GM12864 (cell line): ENCODE data around the gene TIMM8A.
A peak's percentile ranks its signal among the peaks of the same experiment; 100 is the strongest.

Experiments used
- DNase-seq: peaks from one replicate; pipeline ENCODE4 v3.0.0-alpha.2; 2011; ENCODE audit warnings: low read depth
- H3K4me3 ChIP-seq: 2 replicates; pipeline ENCODE4 v1.5.1; 2011; ENCODE audit warnings: mild to moderate bottlenecking, low read depth, low read length, control low read depth
- CTCF ChIP-seq: IDR thresholded peaks from 2 replicates; pipeline ENCODE4 v1.5.1; 2011; ENCODE audit warnings: low read depth, mild to moderate bottlenecking, moderate library complexity, low read length, control low read depth, inconsistent platforms; ENCODE audit errors: missing control alignments

Gene TIMM8A

GRCh38 chrX:101390664-101391525 is 42.4 kb upstream of the TIMM8A start, which contains the start of gene RPL36A:
TSS of gene RPL36A (plus strand) at chrX:101391011. CDS start at chrX:101391044, 33 bp downstream.
- peak; percentile 80 for DNase-seq
- peak; percentile 79 for TF ChIP-seq CTCF
- H3K4me3 ChIP-seq: peak within 1 kb of the TSS; percentile 66

GRCh38 chrX:101388604-101389003 is 40.1 kb upstream of the TIMM8A start:
- no peak overlapping the region for H3K4me3 ChIP-seq
- no peak for TF ChIP-seq CTCF

GRCh38 chrX:101386542-101386885 is 38.0 kb upstream of the TIMM8A start:
- no peak for DNase-seq
- H3K4me3 ChIP-seq: peak overlapping the region; percentile 78
- no peak for TF ChIP-seq CTCF

More at GRCh38 chrX:101388604-101389003, 40.1 kb upstream of the TIMM8A start:
- no peak for DNase-seq

- H3K4me3 ChIP-seq: peak within 1 kb of the TSS; percentile 78
These were observed 37.4 kb upstream of the TIMM8A start, which contains the start of gene BTK for GRCh38 chrX:101385795-101386541. TSS of gene BTK (minus strand) at chrX:101386191. CDS start at chrX:101375284, 10,907 bp downstream.

GRCh38 chrX:101385026-101385684 is 36.6 kb upstream of the TIMM8A start:
- DNase-seq: no peak
- peak overlapping the region; percentile 78 for H3K4me3 ChIP-seq
- no peak for TF ChIP-seq CTCF

More at GRCh38 chrX:101385795-101386541, 37.4 kb upstream of the TIMM8A start, which contains the start of gene BTK:
- DNase-seq: peak; percentile 76
- no peak for TF ChIP-seq CTCF

GRCh38 chrX:101383679-101384205 is 35.2 kb upstream of the TIMM8A start:
- peak; percentile 76 for DNase-seq
- peak overlapping the region; percentile 78 for H3K4me3 ChIP-seq
- no peak for TF ChIP-seq CTCF
